CD4-positive, alpha-beta T cell (primary cell): Measurements from ENCODE around the gene DDIT3. TPM values are rescaled to one million over a fixed set of nuclear protein-coding genes. Genes with fewer than 3 reads are reported as not detected.

Source experiments
- ATAC-seq: fragments of 200-7000 bp; cut with Tn5 transposase; one replicate; pipeline ENCODE4 v1.10.0; 2022; ENCODE audit warnings: mild to moderate bottlenecking; ENCODE audit not compliant: poor library complexity
- CTCF ChIA-PET: fragments of 350-600 bp; sonication (Branson Sonifier 250); formaldehyde crosslinking; loops from one replicate; lab custom pipeline; 2021; ENCODE audit warnings: antibody characterized with exemption, inconsistent platforms; lab: Charles Lee
- POLR2A ChIA-PET: fragments of 350-600 bp; sonication (Branson Sonifier 250); formaldehyde crosslinking; loops from one replicate; lab custom pipeline; 2021; ENCODE audit warnings: antibody characterized with exemption, inconsistent platforms; lab: Charles Lee
- DNase-seq, 14 experiments: peaks; one replicate each; pipeline ENCODE4 v3.0.0-alpha.2; 2013 to 2020; ENCODE audit warnings: mixed read lengths in 2 of 14
- H3K27ac ChIP-seq, 2 donors: one replicate each; pipeline versions ENCODE4 v1.5.1 to v1.7.0; 2013; ENCODE audit warnings: low read length in 2 of 2, low read depth in 1 of 2, mild to moderate bottlenecking in 1 of 2
- H3K27me3 ChIP-seq, 2 experiments: 1 replicate in 1 of 2; 2 replicates in 1 of 2; pipeline versions ENCODE4 v1.6.1 to v1.7.0; 2013; ENCODE audit warnings: low read length in 2 of 2, control low read depth in 1 of 2, mild to moderate bottlenecking in 1 of 2, moderate library complexity in 1 of 2; ENCODE audit not compliant: insufficient read depth in 2 of 2, control insufficient read depth in 1 of 2
- H3K36me3 ChIP-seq: one replicate; pipeline ENCODE4 v1.6.1; 2013; ENCODE audit warnings: low read length, control low read depth; ENCODE audit not compliant: insufficient read depth
- H3K4me1 ChIP-seq: one replicate; pipeline ENCODE4 v1.6.1; 2013; ENCODE audit warnings: low read length, control low read depth; ENCODE audit not compliant: insufficient read depth
- H3K4me3 ChIP-seq: one replicate; pipeline ENCODE4 v1.5.1; 2013; ENCODE audit warnings: mild to moderate bottlenecking, low read length, moderate library complexity
- H3K9me3 ChIP-seq, 2 experiments: 1 replicate in 1 of 2; 2 replicates in 1 of 2; pipeline versions ENCODE4 v1.6.1 to v1.7.0; 2013; ENCODE audit warnings: low read length in 2 of 2, mild to moderate bottlenecking in 2 of 2, control low read depth in 1 of 2, moderate library complexity in 1 of 2; ENCODE audit not compliant: control insufficient read depth in 1 of 2, insufficient read depth in 1 of 2
- H3K27ac Mint-ChIP-seq: one replicate; pipeline ENCODE4 v1.8.0; 2020; ENCODE audit warnings: mixed read lengths
- H3K27me3 Mint-ChIP-seq: one replicate; pipeline ENCODE4 v1.8.0; 2021; ENCODE audit warnings: mixed read lengths
- H3K36me3 Mint-ChIP-seq: one replicate; pipeline ENCODE4 v1.8.0; 2021; ENCODE audit warnings: low read depth, mixed read lengths
- H3K4me1 Mint-ChIP-seq: one replicate; pipeline ENCODE4 v1.8.0; 2021; ENCODE audit warnings: low read depth, mixed read lengths
- H3K4me3 Mint-ChIP-seq: one replicate; pipeline ENCODE4 v1.8.0; 2020; ENCODE audit warnings: mild to moderate bottlenecking, mixed read lengths
- H3K9me3 Mint-ChIP-seq: one replicate; pipeline ENCODE4 v1.8.0; 2020; ENCODE audit warnings: mixed read lengths
- intact Hi-C, 2 experiments: fragments of 100-400 bp; cut with DNase I in 1 of 2; cut with micrococcal nuclease in 1 of 2; formaldehyde crosslinking; loops; one replicate each; pipeline versions ENCODE4 v1.15.1 to v1.9.0; 2023 to 2025; cut with DNase I, micrococcal nuclease
- total RNA-seq, 174 experiments: library from RNA in 2 of 174; stranded (reverse) in 2 of 174; gene quantifications; one replicate each; pipeline ENCODE4 v1.2.3 and lab custom pipeline; 2021 to 2026
- TF ChIP-seq, protein P1 (sequence below): fragments of 200-600 bp; IDR thresholded peaks from one replicate; pipeline ENCODE4 v1.8.0; 2022; ENCODE audit warnings: antibody characterized with exemption, mild to moderate bottlenecking

The DDIT3 gene
- total RNA-seq, 2 experiments from 2014 or later = 145 TPM

DNA sequence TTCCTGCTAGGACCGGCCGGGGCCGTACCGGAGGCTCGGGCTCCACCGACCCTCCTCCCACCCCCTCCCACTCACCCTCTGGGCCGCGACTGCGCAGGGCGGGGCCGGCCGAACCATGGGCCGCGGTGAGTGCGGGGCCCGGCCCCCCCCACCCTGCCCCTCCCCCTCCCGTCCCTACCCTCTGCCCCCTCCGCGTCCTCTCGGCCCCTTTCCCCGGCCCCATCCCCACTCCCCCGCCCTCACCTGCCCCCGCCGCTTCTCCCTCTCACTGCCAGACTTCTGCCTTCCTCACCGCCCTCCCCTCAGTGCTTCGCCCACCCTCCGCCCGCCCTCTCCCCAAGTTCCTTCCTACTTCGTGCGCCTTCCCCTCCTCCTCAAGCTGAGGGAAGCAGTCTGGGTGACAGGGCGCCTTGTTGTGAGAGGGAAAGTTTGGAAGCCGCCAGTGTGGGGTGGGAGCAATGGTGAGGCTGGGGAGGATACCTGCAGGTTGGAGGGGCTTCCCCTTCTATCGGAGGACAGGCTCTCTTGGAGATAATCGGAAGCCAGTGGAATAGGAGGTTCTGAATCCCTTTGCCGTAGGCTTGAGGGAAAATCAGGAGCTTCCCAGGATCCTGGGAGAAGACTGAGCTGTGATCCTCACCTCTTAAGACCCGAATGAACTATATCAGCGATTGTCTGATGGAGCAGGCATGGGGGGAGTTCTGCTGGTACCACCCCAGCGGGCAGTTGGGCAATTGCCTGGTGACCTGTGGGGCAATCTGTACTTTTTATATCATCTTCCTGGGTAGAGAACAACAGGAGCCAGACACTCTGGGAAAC, 2.8 kb upstream of the DDIT3 start:
- no peaks in the 10 kb centered on the region for H3K9me3 Mint-ChIP-seq
- no peaks in the 10 kb centered on the region for H3K9me3 ChIP-seq
- peak in 12 of 14 experiments; percentile 16 to 80 (median 44) for DNase-seq
- H3K4me1 ChIP-seq = peaks cover 75% of the 10 kb centered on the region
- H3K36me3 ChIP-seq = peaks cover 41% of the 10 kb centered on the region
- CTCF ChIA-PET = interaction anchor here (1.4 kb wide), 1 partner anchor 60 kb away, joined by 3 read pairs; no protein-coding TSS in a partner anchor
- TF ChIP-seq, protein P1, sequence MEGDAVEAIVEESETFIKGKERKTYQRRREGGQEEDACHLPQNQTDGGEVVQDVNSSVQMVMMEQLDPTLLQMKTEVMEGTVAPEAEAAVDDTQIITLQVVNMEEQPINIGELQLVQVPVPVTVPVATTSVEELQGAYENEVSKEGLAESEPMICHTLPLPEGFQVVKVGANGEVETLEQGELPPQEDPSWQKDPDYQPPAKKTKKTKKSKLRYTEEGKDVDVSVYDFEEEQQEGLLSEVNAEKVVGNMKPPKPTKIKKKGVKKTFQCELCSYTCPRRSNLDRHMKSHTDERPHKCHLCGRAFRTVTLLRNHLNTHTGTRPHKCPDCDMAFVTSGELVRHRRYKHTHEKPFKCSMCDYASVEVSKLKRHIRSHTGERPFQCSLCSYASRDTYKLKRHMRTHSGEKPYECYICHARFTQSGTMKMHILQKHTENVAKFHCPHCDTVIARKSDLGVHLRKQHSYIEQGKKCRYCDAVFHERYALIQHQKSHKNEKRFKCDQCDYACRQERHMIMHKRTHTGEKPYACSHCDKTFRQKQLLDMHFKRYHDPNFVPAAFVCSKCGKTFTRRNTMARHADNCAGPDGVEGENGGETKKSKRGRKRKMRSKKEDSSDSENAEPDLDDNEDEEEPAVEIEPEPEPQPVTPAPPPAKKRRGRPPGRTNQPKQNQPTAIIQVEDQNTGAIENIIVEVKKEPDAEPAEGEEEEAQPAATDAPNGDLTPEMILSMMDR = no peak
- peak overlapping the region; percentile 71 for H3K27ac ChIP-seq
- H3K4me3 Mint-ChIP-seq = peak overlapping the region; percentile 95
- H3K27me3 Mint-ChIP-seq = no peaks in the 10 kb centered on the region
- H3K27me3 ChIP-seq = no peaks in the 10 kb centered on the region
- intact Hi-C loops = loop anchor here (1.0 to 5.0 kb wide), 4 partner anchors 22 to 419 kb away; partner anchors contain the start of genes ATP23 (in 1 of the 2), CDK4 (in 1 of the 2) and DCTN2 (in 1 of the 2)
- H3K36me3 Mint-ChIP-seq = peaks cover 74% of the 10 kb centered on the region
- no peak for ATAC-seq
- H3K4me3 ChIP-seq = peak overlapping the region; percentile 67
- H3K27ac Mint-ChIP-seq = peak overlapping the region; percentile 100
- POLR2A ChIA-PET = interaction anchor here (0.6 to 2.1 kb wide), 3 partner anchors 23 to 395 kb away, joined by 3 to 11 read pairs (median 3); partner anchors contain the start of gene DCTN2
- H3K4me1 Mint-ChIP-seq = peaks cover 56% of the 10 kb centered on the region

DNA sequence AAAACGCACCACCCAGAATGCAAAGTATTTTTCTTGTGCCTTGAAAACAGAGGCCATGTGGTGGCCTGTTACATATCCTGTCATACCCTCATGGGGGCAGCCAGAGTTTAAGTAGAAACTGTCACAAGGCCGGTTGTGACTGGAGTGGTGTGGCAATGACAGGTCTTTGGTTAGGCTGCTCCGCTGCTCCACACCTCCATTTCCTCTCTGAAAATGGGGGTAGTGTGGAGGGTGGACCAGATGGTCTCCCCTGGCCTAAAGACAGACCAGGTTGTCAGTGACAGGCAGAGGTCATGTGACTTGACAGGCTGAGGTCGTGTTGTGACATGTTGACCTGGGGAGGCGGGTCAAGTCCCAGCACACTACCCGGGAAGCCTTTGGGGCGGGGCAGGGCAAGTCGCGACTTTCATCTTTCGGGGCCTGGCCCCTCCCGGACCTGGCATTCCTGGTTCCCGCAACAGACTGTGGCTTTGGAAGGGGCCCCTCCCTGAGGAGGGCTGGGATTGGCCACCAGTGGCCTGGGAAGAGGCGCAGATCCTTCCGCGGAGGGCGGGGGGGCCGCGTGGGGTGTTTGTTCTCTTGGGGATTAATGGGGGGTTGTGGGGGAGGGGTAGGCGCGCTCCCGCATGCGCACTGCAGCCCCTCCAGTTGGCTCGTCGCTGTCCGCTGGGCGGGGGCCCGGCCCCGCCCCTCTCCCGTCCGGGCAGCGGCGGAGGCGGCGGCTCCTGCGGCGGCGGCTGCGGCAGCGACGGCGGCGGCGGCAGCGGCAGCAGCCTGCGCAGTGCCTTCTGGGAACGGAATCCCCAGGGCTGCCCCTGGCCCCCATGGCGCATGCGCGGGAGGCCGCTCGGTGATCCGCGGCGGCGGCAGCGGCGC, 1.9 kb upstream of the DDIT3 start, which contains the start of gene MBD6:
TSS of gene MBD6 (plus strand) at position 814 of the 876 bp plus-strand sequence. CDS start 1,480 bp downstream, outside the sequence.
- Mint-ChIP-seq H3K27me3 (no peaks in the 10 kb centered on the region), H3K4me1 (peaks cover 63% of the 10 kb centered on the region), H3K27ac (peak within 1 kb of the TSS; percentile 100), H3K9me3 (no peaks in the 10 kb centered on the region), H3K4me3 (peak within 1 kb of the TSS; percentile 95), H3K36me3 (peaks cover 75% of the 10 kb centered on the region)
- ATAC-seq = peak; percentile 39
- Histone ChIP-seq H3K9me3 (no peaks in the 10 kb centered on the region), H3K4me3 (peak within 1 kb of the TSS; percentile 67), H3K4me1 (peaks cover 79% of the 10 kb centered on the region), H3K36me3 (peaks cover 40% of the 10 kb centered on the region), H3K27ac (peak within 1 kb of the TSS; percentile 96 to 97), H3K27me3 (no peaks in the 10 kb centered on the region)
- POLR2A ChIA-PET = interaction anchor here (0.6 kb wide), 1 partner anchor 394 kb away, joined by 3 read pairs; no protein-coding TSS in a partner anchor
- TF ChIP-seq, protein P1 = peak; percentile 16
- intact Hi-C loops = loop anchor here (2.0 to 5.0 kb wide), 3 partner anchors 25 to 420 kb away; partner anchors contain the start of genes ATP23 (in 1 of the 2), CDK4 (in 1 of the 2) and DCTN2 (in 1 of the 2)
- peak; percentile 78 to 96 (median 89) for DNase-seq
- CTCF ChIA-PET = no interaction called here
